ENCODE measurements around the gene RET.

RET gene

GRCh38 chr10:43170491-43170890 is 93.6 kb downstream of the RET start:
- H4K20me1 ChIP-seq (ENCODE audit: low read depth, low read length) = no peaks in the 10 kb centered on the region
- no peaks in the 10 kb centered on the region for H3K9me2 ChIP-seq (replicated peaks; ENCODE audit: insufficient read depth, low read length)
- H3K4me2 ChIP-seq (ENCODE audit: low read depth, low read length, poor library complexity, severe bottlenecking) = no peak overlapping the region
- TF ChIP-seq CTCF (IDR thresholded peaks at IDR 0.05; ENCODE audit: insufficient read depth, low read length, poor library complexity, severe bottlenecking) (no peak), EZH2phosphoT487 (conservative IDR thresholded peaks at IDR 0.05; ENCODE audit: low read length) (no peak)
- H3K79me2 ChIP-seq (ENCODE audit: insufficient read depth, low read length) = no peaks in the 10 kb centered on the region
- H3K4me3 ChIP-seq (ENCODE audit: insufficient read depth, low read length, poor library complexity, severe bottlenecking) = no peak overlapping the region
- no peaks in the 10 kb centered on the region for H3K36me3 ChIP-seq (ENCODE audit: low read length)
- no peaks in the 10 kb centered on the region for H3K27me3 ChIP-seq (ENCODE audit: low read length)
- no peak overlapping the region for H2AFZ ChIP-seq (ENCODE audit: low read depth, low read length, severe bottlenecking)
- H3K9me3 ChIP-seq (ENCODE audit: insufficient read depth, low read length) = no peaks in the 10 kb centered on the region
- no peak overlapping the region for H3K27ac ChIP-seq (ENCODE audit: low read depth, low read length)
- no peak overlapping the region for H3K9ac ChIP-seq (ENCODE audit: low read length)
- H3F3A ChIP-seq (ENCODE audit: insufficient read depth) = no peaks in the 10 kb centered on the region

- no peak overlapping the region for H3K9ac ChIP-seq (ENCODE audit: low read length)
- no peaks in the 10 kb centered on the region for H4K20me1 ChIP-seq (ENCODE audit: low read depth, low read length)
- no peak for TF ChIP-seq CTCF (IDR thresholded peaks at IDR 0.05; ENCODE audit: insufficient read depth, low read length, poor library complexity, severe bottlenecking)
- no peak for TF ChIP-seq EZH2phosphoT487 (conservative IDR thresholded peaks at IDR 0.05; ENCODE audit: low read length)
Measured at GRCh38 chr10:43172645-43173044, 95.8 kb downstream of the RET start.

GRCh38 chr10:43173120-43173519 is 96.3 kb downstream of the RET start:
- Histone ChIP-seq H3K9ac (ENCODE audit: low read length) (no peak overlapping the region), H4K20me1 (ENCODE audit: low read depth, low read length) (no peaks in the 10 kb centered on the region), H3K27ac (ENCODE audit: low read depth, low read length) (no peak overlapping the region), H3K9me3 (ENCODE audit: insufficient read depth, low read length) (no peaks in the 10 kb centered on the region), H3F3A (ENCODE audit: insufficient read depth) (no peaks in the 10 kb centered on the region), H2AFZ (ENCODE audit: low read depth, low read length, severe bottlenecking) (no peak overlapping the region), H3K36me3 (ENCODE audit: low read length) (0 out of 2 replicates have a peak, but pooled peaks cover 2% of the 10 kb centered on the region), H3K79me2 (ENCODE audit: insufficient read depth, low read length) (no peaks in the 10 kb centered on the region), H3K4me2 (ENCODE audit: low read depth, low read length, poor library complexity, severe bottlenecking) (no peak overlapping the region), H3K27me3 (ENCODE audit: low read length) (no peaks in the 10 kb centered on the region), H3K4me3 (ENCODE audit: insufficient read depth, low read length, poor library complexity, severe bottlenecking) (no peak overlapping the region), H3K9me2 (replicated peaks; ENCODE audit: insufficient read depth, low read length) (no peaks in the 10 kb centered on the region)
- TF ChIP-seq EZH2phosphoT487 (conservative IDR thresholded peaks at IDR 0.05; ENCODE audit: low read length) (no peak), CTCF (IDR thresholded peaks at IDR 0.05; ENCODE audit: insufficient read depth, low read length, poor library complexity, severe bottlenecking) (no peak)

More at GRCh38 chr10:43172645-43173044, 95.8 kb downstream of the RET start:
- Histone ChIP-seq H2AFZ (ENCODE audit: low read depth, low read length, severe bottlenecking) (no peak overlapping the region), H3K4me2 (ENCODE audit: low read depth, low read length, poor library complexity, severe bottlenecking) (no peak overlapping the region), H3K9me2 (replicated peaks; ENCODE audit: insufficient read depth, low read length) (no peaks in the 10 kb centered on the region), H3K79me2 (ENCODE audit: insufficient read depth, low read length) (no peaks in the 10 kb centered on the region), H3K36me3 (ENCODE audit: low read length) (no peaks in the 10 kb centered on the region), H3F3A (ENCODE audit: insufficient read depth) (no peaks in the 10 kb centered on the region), H3K4me3 (ENCODE audit: insufficient read depth, low read length, poor library complexity, severe bottlenecking) (no peak overlapping the region), H3K9me3 (ENCODE audit: insufficient read depth, low read length) (no peaks in the 10 kb centered on the region), H3K27me3 (ENCODE audit: low read length) (no peaks in the 10 kb centered on the region), H3K27ac (ENCODE audit: low read depth, low read length) (no peak overlapping the region)

Data from SU-DHL-6 (cell line).